Medulla oblongata (tissue), 1 donor: ENCODE measurements around the gene CELSR3.

Experiments
- DNase-seq: peaks from one replicate; pipeline ENCODE4 v3.0.0-alpha.2; 2015; ENCODE audit errors: extremely low spot score

Gene CELSR3

GRCh38 chr3:48600711-48601621, 61.7 kb downstream of the CELSR3 start:
- DNase-seq: no peak

GRCh38 chr3:48599509-48600285, 63.0 kb downstream of the CELSR3 start:
- DNase-seq: no peak

GRCh38 chr3:48599077-48599501, 63.6 kb downstream of the CELSR3 start:
- DNase-seq: no peak

- DNase-seq: peak; percentile 21
These were observed 64.2 kb downstream of the CELSR3 start for GRCh38 chr3:48598323-48599076.

- DNase-seq: no peak
These were observed 65.3 kb downstream of the CELSR3 start for GRCh38 chr3:48597408-48597800.

GRCh38 chr3:48596676-48597407, 65.8 kb downstream of the CELSR3 start:
- no peak for DNase-seq

- no peak for DNase-seq
These were observed 66.5 kb downstream of the CELSR3 start for GRCh38 chr3:48596157-48596556.

GRCh38 chr3:48595526-48596121, 67.1 kb downstream of the CELSR3 start:
- no peak for DNase-seq

GRCh38 chr3:48595075-48595525, 67.6 kb downstream of the CELSR3 start, which contains the start of gene COL7A1:
COL7A1 (minus strand) TSS chr3:48595329; CDS start chr3:48595159, 170 bp downstream.
- DNase-seq: no peak

- no peak for DNase-seq
These were observed 68.2 kb downstream of the CELSR3 start for GRCh38 chr3:48594417-48595049.

GRCh38 chr3:48593337-48593736, 69.3 kb downstream of the CELSR3 start:
- DNase-seq: no peak

- DNase-seq: no peak
These were observed 70.1 kb downstream of the CELSR3 start for GRCh38 chr3:48592519-48593087.

- DNase-seq: no peak
These were observed 70.7 kb downstream of the CELSR3 start for GRCh38 chr3:48591886-48592518.

- no peak for DNase-seq
These were observed 71.2 kb downstream of the CELSR3 start for GRCh38 chr3:48591436-48591835.

GRCh38 chr3:48588230-48588629, 74.5 kb downstream of the CELSR3 start:
- DNase-seq: no peak

- DNase-seq: no peak
These were observed 75.0 kb downstream of the CELSR3 start for GRCh38 chr3:48587686-48588085.
